GM10248 (cell line): ENCODE data around the gene SYNE1.

Experiments used
- CTCF ChIA-PET: fragments of 300-600 bp; sonication (Branson Sonifier 250); formaldehyde crosslinking; extraction: SDS; loops from one replicate; lab custom pipeline; 2021; ENCODE audit warnings: antibody characterized with exemption; lab: Yijun Ruan, JAX
- POLR2A ChIA-PET: fragments of 350-650 bp; sonication (Branson Sonifier 250); formaldehyde crosslinking; extraction: SDS; loops from one replicate; lab custom pipeline; 2020; ENCODE audit warnings: antibody characterized with exemption; lab: Yijun Ruan, JAX
- DNase-seq: peaks from one replicate; pipeline ENCODE4 v3.0.0; 2012; ENCODE audit errors: extremely low spot score
- TF ChIP-seq, protein P1 (sequence below): IDR thresholded peaks from 2 replicates; pipeline ENCODE4 v1.5.1; 2012; ENCODE audit warnings: mild to moderate bottlenecking, low read depth; ENCODE audit errors: extremely low read depth, missing control alignments, control extremely low read depth

Gene SYNE1

GRCh38 chr6:152462716-152463115 is 174.4 kb downstream of the SYNE1 start:
- TF ChIP-seq, protein P1, sequence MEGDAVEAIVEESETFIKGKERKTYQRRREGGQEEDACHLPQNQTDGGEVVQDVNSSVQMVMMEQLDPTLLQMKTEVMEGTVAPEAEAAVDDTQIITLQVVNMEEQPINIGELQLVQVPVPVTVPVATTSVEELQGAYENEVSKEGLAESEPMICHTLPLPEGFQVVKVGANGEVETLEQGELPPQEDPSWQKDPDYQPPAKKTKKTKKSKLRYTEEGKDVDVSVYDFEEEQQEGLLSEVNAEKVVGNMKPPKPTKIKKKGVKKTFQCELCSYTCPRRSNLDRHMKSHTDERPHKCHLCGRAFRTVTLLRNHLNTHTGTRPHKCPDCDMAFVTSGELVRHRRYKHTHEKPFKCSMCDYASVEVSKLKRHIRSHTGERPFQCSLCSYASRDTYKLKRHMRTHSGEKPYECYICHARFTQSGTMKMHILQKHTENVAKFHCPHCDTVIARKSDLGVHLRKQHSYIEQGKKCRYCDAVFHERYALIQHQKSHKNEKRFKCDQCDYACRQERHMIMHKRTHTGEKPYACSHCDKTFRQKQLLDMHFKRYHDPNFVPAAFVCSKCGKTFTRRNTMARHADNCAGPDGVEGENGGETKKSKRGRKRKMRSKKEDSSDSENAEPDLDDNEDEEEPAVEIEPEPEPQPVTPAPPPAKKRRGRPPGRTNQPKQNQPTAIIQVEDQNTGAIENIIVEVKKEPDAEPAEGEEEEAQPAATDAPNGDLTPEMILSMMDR, result no peak
- CTCF ChIA-PET, result interaction anchor here (1.2 kb wide), 1 partner anchor 13 kb away, joined by 3 read pairs; no protein-coding TSS in a partner anchor
- no peak for DNase-seq
- POLR2A ChIA-PET, result no interaction called here

GRCh38 chr6:152461556-152461955 is 175.6 kb downstream of the SYNE1 start:
- CTCF ChIA-PET, result interaction anchor here (1.2 to 1.7 kb wide), 2 partner anchors 8 to 23 kb away, joined by 3 to 4 read pairs; no protein-coding TSS in a partner anchor
- no peak for DNase-seq
- TF ChIP-seq, protein P1, result no peak
- POLR2A ChIA-PET, result no interaction called here

GRCh38 chr6:152458648-152459644 is 178.2 kb downstream of the SYNE1 start:
- ChIA-PET CTCF (interaction anchor here (0.9 to 1.0 kb wide), 2 partner anchors 16 to 27 kb away, joined by 3 read pairs; no protein-coding TSS in a partner anchor), POLR2A (no interaction called here)
- TF ChIP-seq, protein P1, result no peak
- DNase-seq, result no peak

- ChIA-PET POLR2A (no interaction called here), CTCF (interaction anchor here (1.0 kb wide), 1 partner anchor 15 kb away, joined by 3 read pairs; no protein-coding TSS in a partner anchor)
These were observed 179.1 kb downstream of the SYNE1 start for GRCh38 chr6:152457949-152458624.

DNA sequence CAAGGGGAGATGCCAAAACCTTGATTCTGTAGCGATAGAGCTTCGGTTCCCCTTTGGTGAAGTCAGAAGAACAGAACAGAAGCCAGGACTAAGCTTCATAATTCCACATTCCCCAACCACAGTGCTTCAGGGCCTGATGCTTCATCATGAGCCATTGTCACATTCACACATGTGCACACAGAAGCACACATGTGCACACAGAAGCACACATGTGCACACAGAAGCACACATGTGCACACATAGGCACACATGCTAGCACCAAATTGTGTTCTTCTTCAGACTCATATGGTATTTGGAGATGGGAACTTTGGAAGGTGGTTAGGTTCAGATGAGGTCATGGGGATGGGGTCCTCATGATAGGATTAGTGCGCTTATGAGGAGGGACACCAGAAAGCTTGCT is 183.2 kb downstream of the SYNE1 start:
- ChIA-PET CTCF (interaction anchor here (0.6 to 1.7 kb wide), 3 partner anchors 11 to 137 kb away, joined by 3 to 8 read pairs (median 4); no protein-coding TSS in a partner anchor), POLR2A (no interaction called here)
- no peak for DNase-seq
- TF ChIP-seq, protein P1, result no peak

More at GRCh38 chr6:152457949-152458624, 179.1 kb downstream of the SYNE1 start:
- no peak for DNase-seq
- TF ChIP-seq, protein P1, result no peak

- CTCF ChIA-PET, result interaction anchor here (0.6 to 1.7 kb wide), 4 partner anchors 8 to 137 kb away, joined by 3 to 8 read pairs (median 4); no protein-coding TSS in a partner anchor
- POLR2A ChIA-PET, result no interaction called here
- DNase-seq, result no peak
- TF ChIP-seq, protein P1, result no peak
These were observed 183.7 kb downstream of the SYNE1 start for GRCh38 chr6:152453421-152453820.
